ENCODE data around the gene SUN1.

The SUN1 gene

GRCh38 chr7:915291-916218 lies 83.3 kb downstream of the SUN1 start:
- no peak for DNase-seq (ENCODE audit: extremely low read depth, insufficient read length)
- no peak for TF ChIP-seq CTCF (IDR thresholded peaks at IDR 0.05; ENCODE audit: insufficient read depth, low read length, poor library complexity, severe bottlenecking)

GRCh38 chr7:916291-916941 lies 84.1 kb downstream of the SUN1 start:
- DNase-seq (ENCODE audit: extremely low read depth, insufficient read length), result no peak
- no peak for TF ChIP-seq CTCF (IDR thresholded peaks at IDR 0.05; ENCODE audit: insufficient read depth, low read length, poor library complexity, severe bottlenecking)

More at GRCh38 chr7:915291-916218, 83.3 kb downstream of the SUN1 start:
- no peak overlapping the region for H3K4me3 ChIP-seq (replicated peaks; ENCODE audit: low read depth, low read length)
- peaks cover 1% of the 10 kb centered on the region; the same call in 1 of the 2 replicates for H3K36me3 ChIP-seq (ENCODE audit: control insufficient read depth, insufficient read depth, low read length)
- no peaks in the 10 kb centered on the region for H3K27me3 ChIP-seq (replicated peaks; ENCODE audit: control insufficient read depth, insufficient read depth, low read length)

GRCh38 chr7:917255-918117 lies 85.2 kb downstream of the SUN1 start:
- H3K36me3 ChIP-seq (ENCODE audit: control insufficient read depth, insufficient read depth, low read length), result peaks cover 1% of the 10 kb centered on the region; the same call in 1 of the 2 replicates
- no peak for DNase-seq (ENCODE audit: extremely low read depth, insufficient read length)
- no peak for TF ChIP-seq CTCF (IDR thresholded peaks at IDR 0.05; ENCODE audit: insufficient read depth, low read length, poor library complexity, severe bottlenecking)
- no peak overlapping the region for H3K4me3 ChIP-seq (replicated peaks; ENCODE audit: low read depth, low read length)
- no peaks in the 10 kb centered on the region for H3K27me3 ChIP-seq (replicated peaks; ENCODE audit: control insufficient read depth, insufficient read depth, low read length)

More at GRCh38 chr7:916291-916941, 84.1 kb downstream of the SUN1 start:
- H3K36me3 ChIP-seq (ENCODE audit: control insufficient read depth, insufficient read depth, low read length), result peaks cover 1% of the 10 kb centered on the region; the same call in 1 of the 2 replicates
- H3K4me3 ChIP-seq (replicated peaks; ENCODE audit: low read depth, low read length), result no peak overlapping the region
- H3K27me3 ChIP-seq (replicated peaks; ENCODE audit: control insufficient read depth, insufficient read depth, low read length), result no peaks in the 10 kb centered on the region

GRCh38 chr7:918118-918425 lies 85.8 kb downstream of the SUN1 start:
- TF ChIP-seq CTCF (IDR thresholded peaks at IDR 0.05; ENCODE audit: insufficient read depth, low read length, poor library complexity, severe bottlenecking), result no peak
- DNase-seq (ENCODE audit: extremely low read depth, insufficient read length), result no peak
- H3K27me3 ChIP-seq (replicated peaks; ENCODE audit: control insufficient read depth, insufficient read depth, low read length), result no peaks in the 10 kb centered on the region
- no peak overlapping the region for H3K4me3 ChIP-seq (replicated peaks; ENCODE audit: low read depth, low read length)
- H3K36me3 ChIP-seq (ENCODE audit: control insufficient read depth, insufficient read depth, low read length), result peaks cover 1% of the 10 kb centered on the region; the same call in 1 of the 2 replicates

- no peak for DNase-seq (ENCODE audit: extremely low read depth, insufficient read length)
- H3K36me3 ChIP-seq (ENCODE audit: control insufficient read depth, insufficient read depth, low read length), result peaks cover 1% of the 10 kb centered on the region; the same call in 1 of the 2 replicates
- no peak overlapping the region for H3K4me3 ChIP-seq (replicated peaks; ENCODE audit: low read depth, low read length)
- H3K27me3 ChIP-seq (replicated peaks; ENCODE audit: control insufficient read depth, insufficient read depth, low read length), result no peaks in the 10 kb centered on the region
- no peak for TF ChIP-seq CTCF (IDR thresholded peaks at IDR 0.05; ENCODE audit: insufficient read depth, low read length, poor library complexity, severe bottlenecking)
Observed at GRCh38 chr7:918441-919113, 86.3 kb downstream of the SUN1 start.
